COLO668 (cell line): ENCODE data around the gene SNX9.
"Not testable (repeated sequence)": the region's sequence is repeated elsewhere in the genome, so short reads cannot be mapped to it uniquely, and the experiment has no call there.

Source experiments
- DNase-seq: peaks from one replicate; lab custom pipeline; 2025; ENCODE audit not compliant: unreplicated experiment; lab: John Stamatoyannopoulos, UW

Gene SNX9

GRCh38 chr6:157909282-157909664, 86.2 kb downstream of the SNX9 start:
- no peak for DNase-seq

- DNase-seq: no peak
Observed at GRCh38 chr6:157911278-157911677, 88.2 kb downstream of the SNX9 start.

GRCh38 chr6:157911786-157912185, 88.7 kb downstream of the SNX9 start:
- no peak for DNase-seq

- DNase-seq: no peak
Observed at GRCh38 chr6:157912326-157912725, 89.3 kb downstream of the SNX9 start.

GRCh38 chr6:157921685-157922367, 98.8 kb downstream of the SNX9 start:
- DNase-seq: no peak

- DNase-seq: no peak
Observed at GRCh38 chr6:157925771-157926170, 102.7 kb downstream of the SNX9 start.

GRCh38 chr6:157927011-157927410, 104.0 kb downstream of the SNX9 start:
- DNase-seq: no peak

- DNase-seq: no peak
Observed at GRCh38 chr6:157928428-157928827, 105.4 kb downstream of the SNX9 start.

GRCh38 chr6:157929076-157929475, 106.0 kb downstream of the SNX9 start:
- no peak for DNase-seq

GRCh38 chr6:157929765-157930319, 106.8 kb downstream of the SNX9 start:
- no peak for DNase-seq

GRCh38 chr6:157935786-157936185, 112.7 kb downstream of the SNX9 start:
- no peak for DNase-seq

GRCh38 chr6:157937318-157937717, 114.3 kb downstream of the SNX9 start:
- no peak for DNase-seq

GRCh38 chr6:157937916-157938315, 114.9 kb downstream of the SNX9 start:
- DNase-seq: no peak

GRCh38 chr6:157940375-157941036, 117.5 kb downstream of the SNX9 start:
- not testable (repeated sequence) for DNase-seq

GRCh38 chr6:157941101-157941863, 118.2 kb downstream of the SNX9 start:
- no peak for DNase-seq

GRCh38 chr6:157942351-157942750, 119.3 kb downstream of the SNX9 start:
- no peak for DNase-seq

- DNase-seq: no peak
Observed at GRCh38 chr6:157943249-157943963, 120.4 kb downstream of the SNX9 start.

- DNase-seq: no peak
Observed at GRCh38 chr6:157943964-157944283, 120.9 kb downstream of the SNX9 start.

- DNase-seq: no peak
Observed at GRCh38 chr6:157944983-157945931, 122.2 kb downstream of the SNX9 start.

GRCh38 chr6:157946053-157946617, 123.1 kb downstream of the SNX9 start:
- no peak for DNase-seq
